Omental fat pad (tissue), 4 donors: Measurements from ENCODE around the gene FAM168A. TPM values are rescaled to one million over a fixed set of nuclear protein-coding genes. Genes with fewer than 3 reads are reported as not detected.

Source experiments
- ATAC-seq: fragments of 150-250 bp; one replicate; pipeline ENCODE4 v1.9.1; 2016; ENCODE audit warnings: mild to moderate bottlenecking, moderate library complexity; ENCODE audit not compliant: low FRiP score
- DNase-seq: peaks from one replicate; pipeline ENCODE4 v3.0.0-alpha.2; 2019; ENCODE audit warnings: low spot score
- CTCF ChIP-seq, 3 donors: fragments of 450-650 bp; IDR thresholded peaks; one replicate each; pipeline ENCODE4 v1.5.1; 2016 to 2017; ENCODE audit warnings: antibody characterized with exemption in 3 of 3, mild to moderate bottlenecking in 3 of 3, moderate library complexity in 2 of 3
- total RNA-seq, 4 donors: library from RNA; depleted of rRNA; stranded (reverse); fragments of >200 nt; gene quantifications; one replicate each; pipeline ENCODE4 v1.1.0, GENCODE V29; 2016

The FAM168A gene
- total RNA-seq, 4 donors from 2014 or later: 13.9 to 30.9 (median 21.0) TPM

- TF ChIP-seq CTCF (IDR thresholded peaks at IDR 0.05): no peak
- ATAC-seq (no peak), DNase-seq (no peak)
Measured at GRCh38 chr11:73559743-73560142, 38.2 kb downstream of the FAM168A start.

DNA sequence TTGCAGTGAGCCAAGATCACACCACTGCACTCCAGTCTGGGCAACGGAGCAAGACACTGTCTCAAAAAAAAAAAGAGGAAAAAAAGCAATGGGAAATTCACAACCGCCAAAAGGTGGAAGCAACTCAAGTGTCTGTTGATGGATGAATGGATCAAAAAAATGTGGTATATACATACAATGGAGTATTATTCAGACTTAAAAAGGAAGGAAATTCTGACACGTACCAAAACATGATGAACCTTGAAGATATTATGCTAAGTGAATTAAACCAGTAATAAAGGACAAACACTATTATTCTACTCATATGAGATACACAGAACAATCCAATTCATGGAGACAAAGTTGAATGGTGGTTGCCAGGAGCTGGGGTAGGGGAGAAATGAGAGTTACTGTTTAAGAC is 40.9 kb downstream of the FAM168A start:
- TF ChIP-seq CTCF (IDR thresholded peaks at IDR 0.05): no peak
- ATAC-seq (no peak), DNase-seq (no peak)

GRCh38 chr11:73555615-73556014 is 42.3 kb downstream of the FAM168A start:
- DNase-seq (no peak), ATAC-seq (no peak)
- TF ChIP-seq CTCF (IDR thresholded peaks at IDR 0.05): no peak

- ATAC-seq: no peak
- DNase-seq: no peak
- no peak for TF ChIP-seq CTCF (IDR thresholded peaks at IDR 0.05)
Measured at GRCh38 chr11:73554671-73555320, 43.1 kb downstream of the FAM168A start.

DNA sequence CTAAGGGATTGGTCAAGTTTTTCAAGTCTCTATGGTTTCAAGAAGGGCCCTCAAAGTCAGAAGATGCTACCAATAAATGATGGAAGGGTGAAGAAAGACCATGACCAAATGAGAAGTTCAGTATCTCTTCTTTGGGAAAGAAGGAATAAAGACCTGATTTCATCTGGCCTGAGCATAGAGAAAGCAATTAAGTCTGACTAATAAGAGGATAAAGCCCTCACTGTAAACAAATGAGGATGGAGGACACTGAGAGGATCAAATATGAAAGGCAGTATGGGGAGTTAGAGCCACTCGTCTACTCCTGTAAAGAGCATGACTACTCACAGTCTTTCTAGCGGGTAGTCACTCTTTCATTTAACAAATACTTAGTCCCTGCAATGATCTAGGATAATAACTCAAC is 44.6 kb downstream of the FAM168A start:
- ATAC-seq (no peak), DNase-seq (no peak)
- no peak for TF ChIP-seq CTCF (IDR thresholded peaks at IDR 0.05)

- TF ChIP-seq CTCF (IDR thresholded peaks at IDR 0.05): no peak
- ATAC-seq: no peak
- DNase-seq: no peak
Measured at GRCh38 chr11:73551677-73552076, 46.2 kb downstream of the FAM168A start.

DNA sequence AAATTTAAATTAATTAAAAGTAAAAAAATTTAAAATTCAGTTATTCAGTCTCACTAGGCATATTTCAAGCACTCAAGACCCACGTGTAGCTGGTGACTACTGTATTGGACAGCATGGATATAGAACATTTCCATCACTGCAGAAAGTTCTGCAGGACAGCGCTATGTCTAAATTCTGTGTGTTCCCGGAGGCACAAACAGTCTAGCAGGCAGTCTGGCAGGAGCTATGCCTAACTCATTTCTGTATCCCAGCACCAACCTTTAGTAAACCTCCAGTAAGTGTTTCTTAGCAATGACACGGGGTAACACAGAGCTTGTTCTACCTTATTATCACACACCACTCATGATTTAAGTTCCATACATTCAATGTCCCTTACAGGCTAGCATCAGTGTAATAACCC is 48.5 kb downstream of the FAM168A start:
- TF ChIP-seq CTCF (IDR thresholded peaks at IDR 0.05): no peak
- no peak for ATAC-seq
- DNase-seq: no peak
